H9 (cell line): ENCODE results near the gene AKT3. TPM values are rescaled to one million over a fixed set of nuclear protein-coding genes. Genes with fewer than 3 reads are reported as not detected.
A peak's percentile ranks its signal among the peaks of the same experiment; 100 is the strongest.

ENCODE experiments used
- DNase-seq: peaks from one replicate; pipeline ENCODE4 v3.0.0-alpha.2; 2017
- H2AFZ ChIP-seq: one replicate; pipeline ENCODE4 v1.6.1; 2013; ENCODE audit warnings: mild to moderate bottlenecking, low read length, control low read depth, moderate library complexity
- H2AK5ac ChIP-seq: 2 replicates; pipeline ENCODE4 v1.6.1; 2013; ENCODE audit warnings: low read length, control low read depth, mixed read lengths; ENCODE audit not compliant: insufficient read length
- H2BK120ac ChIP-seq: one replicate; pipeline ENCODE4 v1.6.1; 2013; ENCODE audit warnings: low read depth, mild to moderate bottlenecking, low read length, control low read depth, inconsistent platforms; ENCODE audit not compliant: poor library complexity, severe bottlenecking
- H2BK12ac ChIP-seq: 2 replicates; pipeline ENCODE4 v1.6.1; 2013; ENCODE audit warnings: low read length, control low read depth, mixed read lengths, low read depth; ENCODE audit not compliant: insufficient read length
- H2BK15ac ChIP-seq: 2 replicates; pipeline ENCODE4 v1.6.1; 2013; ENCODE audit warnings: low read depth, low read length, control low read depth
- H2BK20ac ChIP-seq: one replicate; pipeline ENCODE4 v1.6.1; 2013; ENCODE audit warnings: low read depth, mild to moderate bottlenecking, low read length, control low read depth, inconsistent platforms; ENCODE audit not compliant: poor library complexity, severe bottlenecking
- H2BK5ac ChIP-seq: 2 replicates; pipeline ENCODE4 v1.6.1; 2013; ENCODE audit warnings: low read length, control low read depth, mixed read lengths; ENCODE audit not compliant: insufficient read length
- H3K14ac ChIP-seq: 2 replicates; pipeline ENCODE4 v1.6.1; 2013; ENCODE audit warnings: low read length, control low read depth; ENCODE audit not compliant: insufficient read depth
- H3K18ac ChIP-seq: 2 replicates; pipeline ENCODE4 v1.6.1; 2013; ENCODE audit warnings: low read depth, mild to moderate bottlenecking, mixed read lengths, low read length, control low read depth; ENCODE audit not compliant: insufficient read length
- H3K23ac ChIP-seq: 2 replicates; pipeline ENCODE4 v1.6.1; 2013; ENCODE audit warnings: low read length, control low read depth, mixed read lengths, low read depth; ENCODE audit not compliant: insufficient read length
- H3K23me2 ChIP-seq: 2 replicates; pipeline ENCODE4 v1.6.1; 2013; ENCODE audit warnings: low read depth, mild to moderate bottlenecking, mixed read lengths, low read length, control low read depth; ENCODE audit not compliant: insufficient read length, poor library complexity, severe bottlenecking
- H3K27ac ChIP-seq: 2 replicates; pipeline ENCODE4 v1.5.1; 2013; ENCODE audit warnings: low read length, control low read depth, mixed read lengths, low read depth; ENCODE audit not compliant: insufficient read length
- H3K27me3 ChIP-seq: 2 replicates; pipeline ENCODE4 v1.6.1; 2013; ENCODE audit warnings: low read length, control low read depth, inconsistent platforms; ENCODE audit not compliant: insufficient read depth
- H3K4ac ChIP-seq: 2 replicates; pipeline ENCODE4 v1.6.1; 2013; ENCODE audit warnings: low read depth, mild to moderate bottlenecking, control low read depth, inconsistent platforms, low read length, moderate library complexity
- H3K4me1 ChIP-seq: 2 replicates; pipeline ENCODE4 v1.6.1; 2013; ENCODE audit warnings: low read length, control low read depth, inconsistent platforms; ENCODE audit not compliant: insufficient read depth
- H3K4me2 ChIP-seq: 2 replicates; pipeline ENCODE4 v1.6.1; 2013; ENCODE audit warnings: low read length, control low read depth, mixed read lengths; ENCODE audit not compliant: insufficient read length, insufficient read depth
- H3K56ac ChIP-seq: 2 replicates; pipeline ENCODE4 v1.6.1; 2013; ENCODE audit warnings: low read depth, mild to moderate bottlenecking, mixed read lengths, low read length, control low read depth; ENCODE audit not compliant: insufficient read length
- H3K79me1 ChIP-seq: 2 replicates; pipeline ENCODE4 v1.6.1; 2013; ENCODE audit warnings: low read depth, mild to moderate bottlenecking, moderate library complexity, low read length, control low read depth, inconsistent platforms; ENCODE audit not compliant: insufficient read depth, poor library complexity, severe bottlenecking
- H3K79me2 ChIP-seq: 2 replicates; pipeline ENCODE4 v1.6.1; 2013; ENCODE audit warnings: low read length, control low read depth, inconsistent platforms; ENCODE audit not compliant: insufficient read depth
- H3K9ac ChIP-seq: 2 replicates; pipeline ENCODE4 v1.6.1; 2013; ENCODE audit warnings: low read length, control low read depth, mixed read lengths; ENCODE audit not compliant: insufficient read length; ENCODE audit errors: extremely low read depth
- H3K9me3 ChIP-seq: one replicate; pipeline ENCODE4 v1.6.1; 2013; ENCODE audit warnings: low read depth, low read length, inconsistent platforms; ENCODE audit not compliant: control insufficient read depth
- H3T11ph ChIP-seq: one replicate; pipeline ENCODE4 v1.6.1; 2013; ENCODE audit warnings: mild to moderate bottlenecking, low read length, control low read depth, inconsistent platforms
- H4K20me1 ChIP-seq: one replicate; pipeline ENCODE4 v1.6.1; 2013; ENCODE audit not compliant: control insufficient read depth, insufficient read length, insufficient read depth
- H4K5ac ChIP-seq: 2 replicates; pipeline ENCODE4 v1.6.1; 2013; ENCODE audit warnings: low read depth, mild to moderate bottlenecking, mixed read lengths, low read length, control low read depth; ENCODE audit not compliant: insufficient read length
- H4K8ac ChIP-seq: replicated peaks from 2 replicates; pipeline ENCODE4 v1.6.1; 2013; ENCODE audit warnings: low read length, control low read depth, mixed read lengths, low read depth; ENCODE audit not compliant: insufficient read length
- H4K91ac ChIP-seq: 2 replicates; pipeline ENCODE4 v1.6.1; 2013; ENCODE audit warnings: low read depth, mild to moderate bottlenecking, moderate library complexity, mixed read lengths, low read length, control low read depth; ENCODE audit not compliant: insufficient read length
- H3K27ac Mint-ChIP-seq, 3 experiments: 2 replicates in 2 of 3; 3 replicates in 1 of 3; pipeline ENCODE4 v1.8.0; 2020 to 2021; ENCODE audit warnings: mixed read lengths in 3 of 3, mild to moderate bottlenecking in 1 of 3, moderate library complexity in 1 of 3
- H3K27me3 Mint-ChIP-seq: 2 replicates; pipeline ENCODE4 v1.8.0; 2021; ENCODE audit warnings: low read depth, mild to moderate bottlenecking, moderate library complexity, mixed read lengths
- H3K36me3 Mint-ChIP-seq, 3 experiments: 2 replicates in 2 of 3; 3 replicates in 1 of 3; pipeline ENCODE4 v1.8.0; 2020 to 2021; ENCODE audit warnings: low read depth in 3 of 3, mixed read lengths in 3 of 3; ENCODE audit not compliant: insufficient read depth in 1 of 3
- H3K4me1 Mint-ChIP-seq, 2 experiments: 2 replicates each; pipeline ENCODE4 v1.8.0; 2020; ENCODE audit warnings: mixed read lengths in 2 of 2
- H3K4me3 Mint-ChIP-seq, 2 experiments: 2 replicates in 1 of 2; 3 replicates in 1 of 2; pipeline ENCODE4 v1.8.0; 2020 to 2021; ENCODE audit warnings: mild to moderate bottlenecking in 2 of 2, mixed read lengths in 2 of 2, moderate library complexity in 1 of 2
- H3K9me3 Mint-ChIP-seq, 2 experiments: 2 replicates in 1 of 2; 3 replicates in 1 of 2; pipeline ENCODE4 v1.8.0; 2020; ENCODE audit warnings: mild to moderate bottlenecking in 2 of 2, mixed read lengths in 2 of 2, moderate library complexity in 1 of 2
- WGBS: extraction: QIAGEN DNeasy Blood & Tissue Kit; methylation state at CpG from one replicate; pipeline ENCODE4 v1.1.7; 2013; ENCODE audit warnings: missing lambda C conversion rate, low lambda C conversion rate, mixed read lengths; ENCODE audit not compliant: insufficient read length; ENCODE audit errors: extremely low coverage; 5-methylcytosine and 5-hydroxymethylcytosine counted together
- total RNA-seq: library from RNA; stranded (reverse); gene quantifications from 2 replicates; pipeline ENCODE4 v1.2.1, GENCODE V29; 2021
- TF ChIP-seq, protein P1 (sequence below): fragments of 200-600 bp; sonication (generic); conservative IDR thresholded peaks from 3 replicates; pipeline ENCODE4 v1.8.0; 2021; ENCODE audit warnings: antibody characterized with exemption, mild to moderate bottlenecking

The AKT3 gene
- total RNA-seq, 1 experiment from 2014 or later = 27.8 TPM

- no peaks in the 10 kb centered on the region for H3K9me3 ChIP-seq
- no peaks in the 10 kb centered on the region for H3K23me2 ChIP-seq
- no peak overlapping the region for H3K23ac ChIP-seq
- no peak overlapping the region for H3K4me3 Mint-ChIP-seq
- no peak overlapping the region for H3K4me2 ChIP-seq
- peaks cover 0 to 5% (median 0%) of the 10 kb centered on the region in 3 experiments; a peak in 2 of 7 replicates for H3K36me3 Mint-ChIP-seq
- no peak overlapping the region for H3K18ac ChIP-seq
- no peak overlapping the region for H3T11ph ChIP-seq
- no peak overlapping the region for H3K14ac ChIP-seq
- WGBS = no CpG with 5 or more reads among the region's 2 CpGs
- no peak overlapping the region for H2BK120ac ChIP-seq
- no peaks in the 10 kb centered on the region for H3K9me3 Mint-ChIP-seq
- H3K27me3 ChIP-seq = no peaks in the 10 kb centered on the region
- H3K56ac ChIP-seq = no peak overlapping the region
- no peak overlapping the region for H3K4ac ChIP-seq
- H3K4me1 ChIP-seq = no peaks in the 10 kb centered on the region; the same call in 1 of the 2 replicates
- no peak overlapping the region for H2BK20ac ChIP-seq
- no peak overlapping the region for H2AFZ ChIP-seq
- DNase-seq = no peak
- H4K20me1 ChIP-seq = no peaks in the 10 kb centered on the region
- no peak overlapping the region for H3K27ac ChIP-seq
- no peaks in the 10 kb centered on the region for H3K79me1 ChIP-seq
- H2BK15ac ChIP-seq = no peak overlapping the region
- no peaks in the 10 kb centered on the region for H3K79me2 ChIP-seq
- H4K5ac ChIP-seq = no peak overlapping the region
- no peak overlapping the region for H2AK5ac ChIP-seq
- H4K91ac ChIP-seq = no peak overlapping the region
- H3K4me1 Mint-ChIP-seq = peaks cover 7 to 8% of the 10 kb centered on the region in 2 experiments
- H3K27ac Mint-ChIP-seq = peak overlapping the region in 1 of 3 experiments; percentile 41; a peak in 2 of 7 replicates
- H3K9ac ChIP-seq = no peak overlapping the region
- TF ChIP-seq, protein P1, sequence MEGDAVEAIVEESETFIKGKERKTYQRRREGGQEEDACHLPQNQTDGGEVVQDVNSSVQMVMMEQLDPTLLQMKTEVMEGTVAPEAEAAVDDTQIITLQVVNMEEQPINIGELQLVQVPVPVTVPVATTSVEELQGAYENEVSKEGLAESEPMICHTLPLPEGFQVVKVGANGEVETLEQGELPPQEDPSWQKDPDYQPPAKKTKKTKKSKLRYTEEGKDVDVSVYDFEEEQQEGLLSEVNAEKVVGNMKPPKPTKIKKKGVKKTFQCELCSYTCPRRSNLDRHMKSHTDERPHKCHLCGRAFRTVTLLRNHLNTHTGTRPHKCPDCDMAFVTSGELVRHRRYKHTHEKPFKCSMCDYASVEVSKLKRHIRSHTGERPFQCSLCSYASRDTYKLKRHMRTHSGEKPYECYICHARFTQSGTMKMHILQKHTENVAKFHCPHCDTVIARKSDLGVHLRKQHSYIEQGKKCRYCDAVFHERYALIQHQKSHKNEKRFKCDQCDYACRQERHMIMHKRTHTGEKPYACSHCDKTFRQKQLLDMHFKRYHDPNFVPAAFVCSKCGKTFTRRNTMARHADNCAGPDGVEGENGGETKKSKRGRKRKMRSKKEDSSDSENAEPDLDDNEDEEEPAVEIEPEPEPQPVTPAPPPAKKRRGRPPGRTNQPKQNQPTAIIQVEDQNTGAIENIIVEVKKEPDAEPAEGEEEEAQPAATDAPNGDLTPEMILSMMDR = no peak
- no peaks in the 10 kb centered on the region for H3K27me3 Mint-ChIP-seq
- H2BK12ac ChIP-seq = no peak overlapping the region
- no peak overlapping the region for H4K8ac ChIP-seq
- no peak overlapping the region for H2BK5ac ChIP-seq
Measured at GRCh38 chr1:243793298-243793697, 56.7 kb downstream of the AKT3 start.
